ENCODE results near the gene ZFHX3. TPM values are rescaled to one million over a fixed set of nuclear protein-coding genes. Genes with fewer than 3 reads are reported as not detected.

The ZFHX3 gene, protein sequence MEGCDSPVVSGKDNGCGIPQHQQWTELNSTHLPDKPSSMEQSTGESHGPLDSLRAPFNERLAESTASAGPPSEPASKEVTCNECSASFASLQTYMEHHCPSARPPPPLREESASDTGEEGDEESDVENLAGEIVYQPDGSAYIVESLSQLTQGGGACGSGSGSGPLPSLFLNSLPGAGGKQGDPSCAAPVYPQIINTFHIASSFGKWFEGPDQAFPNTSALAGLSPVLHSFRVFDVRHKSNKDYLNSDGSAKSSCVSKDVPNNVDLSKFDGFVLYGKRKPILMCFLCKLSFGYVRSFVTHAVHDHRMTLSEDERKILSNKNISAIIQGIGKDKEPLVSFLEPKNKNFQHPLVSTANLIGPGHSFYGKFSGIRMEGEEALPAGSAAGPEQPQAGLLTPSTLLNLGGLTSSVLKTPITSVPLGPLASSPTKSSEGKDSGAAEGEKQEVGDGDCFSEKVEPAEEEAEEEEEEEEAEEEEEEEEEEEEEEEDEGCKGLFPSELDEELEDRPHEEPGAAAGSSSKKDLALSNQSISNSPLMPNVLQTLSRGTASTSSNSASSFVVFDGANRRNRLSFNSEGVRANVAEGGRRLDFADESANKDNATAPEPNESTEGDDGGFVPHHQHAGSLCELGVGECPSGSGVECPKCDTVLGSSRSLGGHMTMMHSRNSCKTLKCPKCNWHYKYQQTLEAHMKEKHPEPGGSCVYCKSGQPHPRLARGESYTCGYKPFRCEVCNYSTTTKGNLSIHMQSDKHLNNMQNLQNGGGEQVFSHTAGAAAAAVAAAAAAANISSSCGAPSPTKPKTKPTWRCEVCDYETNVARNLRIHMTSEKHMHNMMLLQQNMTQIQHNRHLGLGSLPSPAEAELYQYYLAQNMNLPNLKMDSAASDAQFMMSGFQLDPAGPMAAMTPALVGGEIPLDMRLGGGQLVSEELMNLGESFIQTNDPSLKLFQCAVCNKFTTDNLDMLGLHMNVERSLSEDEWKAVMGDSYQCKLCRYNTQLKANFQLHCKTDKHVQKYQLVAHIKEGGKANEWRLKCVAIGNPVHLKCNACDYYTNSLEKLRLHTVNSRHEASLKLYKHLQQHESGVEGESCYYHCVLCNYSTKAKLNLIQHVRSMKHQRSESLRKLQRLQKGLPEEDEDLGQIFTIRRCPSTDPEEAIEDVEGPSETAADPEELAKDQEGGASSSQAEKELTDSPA (N-terminal part only)
- 3.0 and 4.4 TPM in 2 replicates for total RNA-seq

GRCh38 chr16:73047536-73048291 lies at the start of gene ZFHX3:
Gene ZFHX3, minus strand, starts transcription at chr16:73048128. Its CDS starts 87,983 bp downstream, at chr16:72960145.

Data from smooth muscle cell of bladder (primary cell).